ENCODE results near the gene NLRP5.

DNA sequence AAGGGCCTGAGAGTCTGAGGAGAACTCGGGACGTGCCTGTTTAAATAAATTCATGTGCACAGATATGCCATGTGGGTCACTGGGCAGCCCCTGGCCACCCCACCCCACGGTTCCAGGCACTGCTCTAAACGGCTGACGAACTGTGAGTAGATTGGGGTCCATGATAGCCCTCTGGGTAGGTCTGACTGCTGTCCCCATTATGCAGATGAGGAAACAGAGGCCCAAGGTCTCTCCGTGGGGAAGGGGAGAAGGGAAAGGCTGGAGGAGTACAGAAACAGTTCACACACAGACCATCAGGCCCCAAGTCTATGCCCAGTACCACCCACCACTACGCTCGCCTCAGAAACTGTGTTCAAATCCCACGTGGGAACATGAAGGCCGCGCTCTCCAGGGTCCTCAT lies 120.4 kb downstream of the NLRP5 start:
- TF ChIP-seq CTCF (IDR thresholded peaks at IDR 0.05) (no peak), EZH2phosphoT487 (IDR thresholded peaks at IDR 0.05) (no peak), EZH2 (IDR thresholded peaks at IDR 0.05) (no peak)
